ENCODE data around the gene DNAJC7. TPM values are rescaled to one million over a fixed set of nuclear protein-coding genes. Genes with fewer than 3 reads are reported as not detected.
A peak's percentile ranks its signal among the peaks of the same experiment; 100 is the strongest.

Gene DNAJC7
- total and polyA plus RNA-seq, 8 donors, result 62.1 to 161 (median 137) TPM

- Histone ChIP-seq H3K9me3 (no peaks in the 10 kb centered on the region), H3K4me1 (peaks cover 9 to 66% of the 10 kb centered on the region in 2 donors), H3K36me3 (peaks cover 0 to 43% of the 10 kb centered on the region in 2 donors), H3K27ac (peak overlapping the region in 1 of 2 donors; percentile 3), H3K4me3 (no peak overlapping the region), H3K27me3 (no peaks in the 10 kb centered on the region)
- no peak for TF ChIP-seq CTCF (IDR thresholded peaks at IDR 0.05)
- DNase-seq (no peak), ATAC-seq (no peak)
- intact Hi-C loops (cut with DNase I), result no loop called here
Measured at GRCh38 chr17:42002175-42002791, 15.0 kb downstream of the DNAJC7 start.

GRCh38 chr17:42001729-42002128 is 15.5 kb downstream of the DNAJC7 start:
- intact Hi-C loops (cut with DNase I), result no loop called here
- TF ChIP-seq CTCF (IDR thresholded peaks at IDR 0.05), result no peak
- ATAC-seq, result no peak

GRCh38 chr17:42000413-42001133 is 16.7 kb downstream of the DNAJC7 start:
- intact Hi-C loops (cut with DNase I), result no loop called here
- Histone ChIP-seq H3K4me3 (no peak overlapping the region), H3K4me1 (peaks cover 5 to 53% of the 10 kb centered on the region in 2 donors), H3K9me3 (no peaks in the 10 kb centered on the region), H3K36me3 (peaks cover 0 to 60% of the 10 kb centered on the region in 2 donors), H3K27me3 (no peaks in the 10 kb centered on the region), H3K27ac (peak overlapping the region in 1 of 2 donors; percentile 16)
- ATAC-seq (no peak), DNase-seq (no peak)
- no peak for TF ChIP-seq CTCF (IDR thresholded peaks at IDR 0.05)

More at GRCh38 chr17:42001729-42002128, 15.5 kb downstream of the DNAJC7 start:
- Histone ChIP-seq H3K4me3 (no peak overlapping the region), H3K36me3 (peaks cover 0 to 49% of the 10 kb centered on the region in 2 donors), H3K4me1 (peaks cover 5 to 63% of the 10 kb centered on the region in 2 donors), H3K9me3 (no peaks in the 10 kb centered on the region), H3K27ac (no peak overlapping the region), H3K27me3 (no peaks in the 10 kb centered on the region)
- DNase-seq, result no peak

GRCh38 chr17:41998497-41998896 is 18.7 kb downstream of the DNAJC7 start:
- H3K4me1 ChIP-seq, result peaks cover 0 to 36% of the 10 kb centered on the region in 2 donors
- H3K9me3 ChIP-seq, result no peaks in the 10 kb centered on the region
- ATAC-seq (no peak), DNase-seq (no peak)
- H3K36me3 ChIP-seq, result peaks cover 0 to 80% of the 10 kb centered on the region in 2 donors
- H3K4me3 ChIP-seq, result no peak overlapping the region
- intact Hi-C loops (cut with DNase I), result no loop called here
- H3K27ac ChIP-seq, result no peak overlapping the region
- TF ChIP-seq CTCF (IDR thresholded peaks at IDR 0.05), result no peak
- no peaks in the 10 kb centered on the region for H3K27me3 ChIP-seq

GRCh38 chr17:41996855-41997164 is 20.4 kb downstream of the DNAJC7 start:
- H3K36me3 ChIP-seq, result peaks cover 0 to 88% of the 10 kb centered on the region in 2 donors
- no peak overlapping the region for H3K4me3 ChIP-seq
- intact Hi-C loops (cut with DNase I), result no loop called here
- ATAC-seq (no peak), DNase-seq (no peak)
- no peak overlapping the region for H3K27ac ChIP-seq
- H3K9me3 ChIP-seq, result no peaks in the 10 kb centered on the region
- H3K4me1 ChIP-seq, result peaks cover 0 to 20% of the 10 kb centered on the region in 2 donors
- H3K27me3 ChIP-seq, result no peaks in the 10 kb centered on the region
- no peak for TF ChIP-seq CTCF (IDR thresholded peaks at IDR 0.05)
